Uterus (tissue), 2 donors: Measurements from ENCODE around the gene SCN3B.

Experiments
- POLR2A ChIP-seq, 2 donors: fragments of 450-650 bp; IDR thresholded peaks; one replicate each; pipeline ENCODE4 v1.6.1; 2016; ENCODE audit warnings: antibody characterized with exemption in 2 of 2, mild to moderate bottlenecking in 1 of 2, moderate library complexity in 1 of 2
- TF ChIP-seq, protein P1 (sequence below), 4 experiments: fragments of 200-600 bp in 2 of 4; fragments of 450-650 bp in 2 of 4; sonication (generic) in 2 of 4; IDR thresholded peaks; one replicate each; pipeline ENCODE4 v1.5.1; 2016 to 2019; ENCODE audit warnings: antibody characterized with exemption in 4 of 4, mild to moderate bottlenecking in 2 of 4, moderate library complexity in 1 of 4

DNA sequence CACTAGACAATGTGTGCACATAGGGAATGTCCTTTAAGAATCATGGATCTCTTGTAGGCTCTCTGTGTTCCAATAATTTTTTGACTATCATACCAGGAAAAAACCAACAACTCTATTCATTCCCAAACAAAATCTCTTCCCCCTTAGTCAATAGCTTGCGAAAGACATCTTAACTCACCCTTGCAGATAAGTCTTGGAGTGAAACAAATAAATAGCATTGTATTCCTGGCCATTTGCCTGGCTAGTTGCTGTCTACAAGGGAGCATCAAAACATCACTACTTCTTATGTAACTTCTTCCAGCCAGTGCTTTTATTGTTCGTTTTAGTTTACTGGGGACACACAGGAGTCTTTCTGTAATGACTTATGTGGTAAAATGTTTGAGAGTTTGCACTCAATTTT lies 29.4 kb downstream of the SCN3B start:
- TF ChIP-seq, protein P1, sequence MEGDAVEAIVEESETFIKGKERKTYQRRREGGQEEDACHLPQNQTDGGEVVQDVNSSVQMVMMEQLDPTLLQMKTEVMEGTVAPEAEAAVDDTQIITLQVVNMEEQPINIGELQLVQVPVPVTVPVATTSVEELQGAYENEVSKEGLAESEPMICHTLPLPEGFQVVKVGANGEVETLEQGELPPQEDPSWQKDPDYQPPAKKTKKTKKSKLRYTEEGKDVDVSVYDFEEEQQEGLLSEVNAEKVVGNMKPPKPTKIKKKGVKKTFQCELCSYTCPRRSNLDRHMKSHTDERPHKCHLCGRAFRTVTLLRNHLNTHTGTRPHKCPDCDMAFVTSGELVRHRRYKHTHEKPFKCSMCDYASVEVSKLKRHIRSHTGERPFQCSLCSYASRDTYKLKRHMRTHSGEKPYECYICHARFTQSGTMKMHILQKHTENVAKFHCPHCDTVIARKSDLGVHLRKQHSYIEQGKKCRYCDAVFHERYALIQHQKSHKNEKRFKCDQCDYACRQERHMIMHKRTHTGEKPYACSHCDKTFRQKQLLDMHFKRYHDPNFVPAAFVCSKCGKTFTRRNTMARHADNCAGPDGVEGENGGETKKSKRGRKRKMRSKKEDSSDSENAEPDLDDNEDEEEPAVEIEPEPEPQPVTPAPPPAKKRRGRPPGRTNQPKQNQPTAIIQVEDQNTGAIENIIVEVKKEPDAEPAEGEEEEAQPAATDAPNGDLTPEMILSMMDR (IDR thresholded peaks at IDR 0.05) = no peak
- no peak for TF ChIP-seq POLR2A (IDR thresholded peaks at IDR 0.05)
